HG02938 (cell line): Measurements from ENCODE around the gene THRB.

ENCODE experiments used
- ATAC-seq: cut with Tn5 transposase; IDR thresholded peaks from one replicate; pipeline ENCODE4 v1.9.1; 2021; ENCODE audit warnings: mild to moderate bottlenecking, moderate library complexity; ENCODE audit not compliant: unreplicated experiment

THRB gene

DNA sequence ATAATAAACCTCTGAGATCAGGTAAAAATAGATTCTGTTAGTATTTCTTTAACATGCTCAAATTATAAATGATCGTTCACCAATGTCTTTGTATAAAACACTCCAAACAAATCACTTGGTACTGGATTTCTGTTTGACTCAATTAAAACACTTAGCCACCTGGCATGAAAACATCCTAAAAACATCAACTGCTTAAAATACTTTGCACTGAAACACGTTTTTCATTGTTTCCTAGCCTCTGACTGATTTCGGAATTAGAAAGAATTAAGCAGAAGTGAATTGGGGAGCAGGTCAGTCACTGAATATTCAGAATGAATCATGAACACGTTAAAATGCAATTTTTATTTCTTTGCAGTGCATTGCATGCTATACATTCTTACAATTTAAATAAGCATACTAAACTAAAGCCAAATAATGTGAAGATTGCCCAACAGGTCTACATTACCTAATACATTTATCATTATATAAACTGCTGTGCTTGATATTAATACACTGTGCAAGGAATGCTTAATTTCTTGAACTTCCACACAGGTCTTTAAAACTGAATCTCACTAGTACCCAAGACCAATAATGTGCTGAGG, 1.6 kb downstream of the THRB start:
- no peak for ATAC-seq

DNA sequence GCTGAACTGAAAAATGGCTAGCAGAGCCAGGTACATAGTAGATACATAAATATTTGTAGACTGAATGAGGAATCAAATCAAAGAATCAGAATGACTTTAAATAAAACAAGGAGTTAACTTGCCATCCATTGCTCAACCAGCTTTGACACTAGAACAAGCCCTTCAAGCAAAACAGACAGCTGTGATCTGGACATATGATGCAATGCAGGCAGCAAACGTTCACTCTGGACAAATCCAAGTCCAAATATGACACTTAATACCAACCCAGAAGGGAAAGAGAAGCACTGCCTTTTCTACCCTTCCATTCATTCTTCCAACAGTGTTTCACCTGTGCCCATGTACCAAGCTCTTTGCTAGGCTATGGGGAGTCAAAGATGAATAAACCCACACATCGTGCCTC, 4.5 kb downstream of the THRB start:
- no peak for ATAC-seq

GRCh38 chr3:24487325-24488262, 7.1 kb downstream of the THRB start:
- no peak for ATAC-seq

GRCh38 chr3:24485511-24485910, 9.1 kb downstream of the THRB start:
- ATAC-seq: no peak

DNA sequence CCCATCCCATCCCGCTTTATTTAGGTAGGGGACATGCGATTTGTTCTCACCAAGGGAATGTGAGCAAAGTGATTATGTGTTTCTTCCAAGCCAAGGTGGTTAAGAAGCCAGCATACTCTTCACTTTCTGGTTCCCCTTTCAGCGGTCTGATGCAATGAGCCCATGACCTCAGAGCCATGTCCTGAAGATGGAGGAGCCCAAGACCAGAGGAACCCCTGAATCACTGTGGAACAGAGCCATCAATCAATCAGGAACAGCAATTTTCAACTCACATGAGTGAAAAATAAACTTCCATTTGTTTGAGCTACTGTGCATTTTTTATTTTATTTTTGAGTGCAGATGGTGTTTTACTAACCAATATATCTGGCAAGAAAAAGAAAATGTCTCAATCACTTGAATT, 10.8 kb downstream of the THRB start:
- ATAC-seq: no peak

DNA sequence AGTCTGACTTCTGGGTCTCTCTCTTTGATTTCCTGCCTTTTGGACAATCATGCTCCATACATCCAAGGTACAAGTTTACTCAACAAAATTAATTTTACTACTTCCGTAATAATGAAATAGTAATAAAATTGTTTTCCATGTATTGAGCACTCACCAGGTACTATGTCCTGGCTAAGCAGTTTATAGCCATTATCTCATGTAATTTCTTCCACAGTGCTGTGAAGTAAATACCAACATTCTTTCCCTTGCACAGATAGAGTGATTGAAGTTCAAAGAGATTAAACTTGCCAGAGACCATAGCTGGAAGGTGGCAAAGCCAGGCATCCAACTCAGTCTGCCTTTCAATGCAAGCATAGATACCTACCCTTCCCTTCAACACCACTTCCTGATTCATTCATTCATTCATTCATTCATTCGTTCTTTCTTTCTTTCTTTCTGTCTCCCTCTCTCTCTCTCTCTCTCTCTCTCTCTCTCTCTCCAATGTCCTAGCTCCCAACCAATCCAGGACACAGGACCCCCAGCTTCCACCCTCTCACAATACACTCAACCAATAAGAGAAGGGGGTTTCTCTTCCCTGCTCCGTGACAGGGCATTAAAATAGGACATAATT, 12.4 kb downstream of the THRB start:
- no peak for ATAC-seq

GRCh38 chr3:24481193-24481592, 13.5 kb downstream of the THRB start:
- ATAC-seq: no peak

DNA sequence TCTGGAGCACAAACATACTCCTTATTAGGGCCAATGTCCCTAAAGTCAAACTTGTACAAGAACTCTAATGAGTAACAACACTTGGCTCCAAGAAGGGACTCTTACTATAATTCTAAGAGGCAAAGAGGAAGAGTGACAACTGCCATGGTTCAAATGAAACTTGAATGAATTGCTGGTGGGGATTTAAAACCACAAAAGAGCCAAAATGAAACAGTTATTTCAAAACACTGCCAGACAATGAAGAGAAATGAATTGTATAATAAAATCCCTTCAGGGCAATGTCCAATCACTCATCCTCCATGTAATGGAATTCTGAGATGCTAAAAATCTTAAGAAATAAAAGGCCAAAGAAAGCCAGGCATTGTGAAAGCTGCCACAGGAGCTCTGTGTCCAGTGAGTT, 14.2 kb downstream of the THRB start:
- no peak for ATAC-seq

DNA sequence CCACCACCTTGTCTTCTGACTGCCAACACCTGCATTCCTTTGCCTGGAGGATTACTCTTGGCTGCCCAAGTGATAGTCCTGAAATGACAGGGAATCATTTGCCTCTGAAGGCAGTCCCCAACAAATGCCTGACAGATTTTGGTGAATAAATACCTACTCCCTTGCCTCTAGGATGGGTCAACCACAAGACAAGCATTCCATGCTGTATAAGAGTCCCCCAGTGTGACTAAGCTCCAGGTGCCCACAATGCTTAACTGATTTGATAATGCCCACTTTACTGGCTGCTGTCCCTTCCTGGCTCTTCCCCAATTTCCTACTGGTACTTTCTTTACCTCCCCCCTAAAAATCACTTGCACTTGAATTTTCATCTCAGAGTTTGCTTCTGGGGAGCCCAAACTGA, 14.8 kb downstream of the THRB start:
- no peak for ATAC-seq

- ATAC-seq: no peak
Measured at GRCh38 chr3:24476871-24477656, 17.6 kb downstream of the THRB start.

GRCh38 chr3:24475925-24476324, 18.7 kb downstream of the THRB start:
- ATAC-seq: no peak

DNA sequence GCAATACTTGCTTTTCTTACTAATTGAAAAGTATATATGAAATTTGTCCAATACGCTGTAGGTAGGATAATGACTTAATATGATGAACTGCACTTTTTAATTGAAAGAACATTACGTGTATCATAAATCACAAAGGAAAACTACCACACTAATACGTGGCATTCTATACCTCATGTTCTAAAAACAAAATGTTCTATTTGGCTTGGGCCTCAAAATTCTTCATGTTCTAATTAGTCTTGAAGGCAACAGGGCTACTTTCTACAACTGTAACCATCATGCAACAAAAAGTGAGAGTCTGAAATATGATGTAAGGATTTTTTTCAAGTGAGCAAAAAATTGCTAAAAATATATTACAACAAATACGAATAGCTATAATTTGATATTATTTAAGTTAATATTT, 19.8 kb downstream of the THRB start:
- no peak for ATAC-seq

- no peak for ATAC-seq
Measured at GRCh38 chr3:24472358-24472757, 22.3 kb downstream of the THRB start.

DNA sequence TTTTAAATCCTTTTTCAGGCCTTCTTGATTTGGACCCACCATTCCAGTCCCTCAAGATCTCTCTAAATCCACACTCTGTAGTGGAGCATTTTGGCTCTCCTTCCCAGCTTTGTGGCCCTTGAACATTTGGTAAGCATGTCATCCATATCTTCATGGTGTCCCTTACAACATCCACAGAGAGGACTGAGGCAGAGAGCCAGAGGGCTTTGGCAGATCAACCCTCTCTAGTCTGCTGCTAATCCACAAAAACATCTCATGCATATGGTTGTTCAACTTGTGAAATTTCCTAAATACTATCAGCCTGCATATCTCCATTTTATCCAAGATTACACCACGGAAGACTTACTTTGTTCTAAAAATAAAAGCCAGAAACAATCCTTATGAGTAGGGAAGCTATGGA, 23.2 kb downstream of the THRB start:
- ATAC-seq: no peak

DNA sequence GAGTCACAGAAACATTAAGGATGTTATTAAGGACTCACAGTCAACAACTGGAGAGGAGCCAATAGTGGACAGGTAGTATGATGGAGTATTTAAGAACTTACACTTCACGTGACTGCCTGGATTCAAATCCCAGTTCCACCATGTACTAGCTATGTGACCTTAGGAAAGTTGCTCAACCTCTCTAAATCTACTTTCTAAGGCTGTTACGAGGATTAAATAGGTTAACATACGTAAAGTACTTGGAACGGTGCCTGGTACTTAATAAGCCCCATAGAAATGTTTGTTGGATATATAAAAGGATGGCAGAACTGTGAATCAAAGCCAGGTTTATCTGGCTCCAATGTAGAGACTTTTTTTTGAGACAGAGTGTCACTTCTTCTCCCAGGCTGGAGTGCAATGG, 24.4 kb downstream of the THRB start:
- no peak for ATAC-seq

DNA sequence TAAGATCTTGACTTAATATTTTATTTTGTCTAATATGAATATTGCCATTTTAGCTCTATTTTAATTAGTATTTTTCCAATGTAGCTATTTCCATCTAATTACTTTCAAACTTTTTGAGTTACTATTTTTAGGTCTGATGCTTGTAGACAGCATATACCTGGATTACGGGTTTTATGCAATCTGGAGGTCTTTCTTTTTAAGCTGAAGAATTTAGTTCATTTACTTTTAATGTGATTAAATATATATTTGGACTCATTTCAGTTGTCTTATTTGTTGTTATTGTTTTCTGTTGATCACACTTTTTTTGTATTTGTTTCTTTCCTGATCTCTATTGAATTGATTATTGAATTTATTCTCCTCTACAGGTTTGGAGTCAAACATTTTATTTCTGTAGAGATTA, 30.3 kb downstream of the THRB start:
- no peak for ATAC-seq

- ATAC-seq: no peak
Measured at GRCh38 chr3:24462737-24463136, 31.9 kb downstream of the THRB start.

DNA sequence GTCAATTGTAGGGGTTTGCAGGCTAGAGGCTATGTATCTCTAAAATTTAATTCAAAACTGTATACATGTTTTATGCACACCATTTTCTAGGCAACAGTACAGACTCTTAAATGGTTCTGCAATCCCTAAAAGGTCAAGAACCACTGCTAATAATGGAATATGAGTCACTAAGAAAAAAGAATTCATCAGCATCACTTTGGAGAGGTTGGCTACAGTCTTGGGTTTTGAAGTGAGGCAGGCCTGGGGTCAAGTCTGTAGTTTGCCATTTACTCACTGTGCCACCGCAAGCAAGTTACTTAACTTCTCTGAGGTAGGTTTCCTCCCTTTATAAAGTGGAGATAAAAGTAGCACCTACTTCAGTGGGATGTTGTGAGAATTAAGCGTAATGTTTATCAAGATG, 33.7 kb downstream of the THRB start:
- no peak for ATAC-seq

DNA sequence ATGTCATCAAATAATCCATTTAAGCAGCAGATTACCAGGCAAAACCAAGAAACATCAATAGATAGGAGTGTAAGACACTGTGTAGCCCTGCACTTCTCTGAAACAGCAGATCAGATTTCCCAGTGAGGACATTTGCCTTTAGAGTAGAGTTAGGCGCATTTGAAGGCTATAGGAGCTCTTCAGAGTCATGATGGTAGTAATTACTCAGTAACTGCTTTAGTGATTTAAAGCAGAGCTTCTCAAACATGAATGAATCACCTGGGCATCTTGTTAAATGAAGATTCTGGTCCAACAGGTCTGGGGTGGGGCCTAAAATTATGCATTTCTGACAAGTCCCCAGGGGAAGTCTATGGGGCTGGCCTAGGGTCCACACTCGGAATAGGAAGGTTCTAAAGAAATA, 36.9 kb downstream of the THRB start:
- no peak for ATAC-seq

DNA sequence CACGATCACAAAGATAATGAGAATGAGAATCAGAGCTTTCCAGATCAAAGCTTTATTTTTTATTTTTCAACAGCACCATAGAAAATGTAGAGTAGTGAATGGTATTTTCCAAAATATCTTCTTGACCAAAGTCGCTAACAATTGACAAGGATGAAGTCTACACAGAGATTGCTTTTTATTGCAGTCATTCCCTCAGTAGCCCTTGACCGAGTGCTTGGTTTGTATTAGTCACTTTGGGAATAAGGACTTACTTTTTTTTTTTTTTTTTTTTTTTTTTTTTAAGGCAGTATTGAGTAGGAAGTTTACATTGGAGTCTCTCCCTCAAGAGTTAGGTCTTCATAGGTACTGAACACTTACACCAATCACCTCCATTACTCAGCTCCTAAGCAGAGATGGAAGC, 39.8 kb downstream of the THRB start:
- no peak for ATAC-seq

DNA sequence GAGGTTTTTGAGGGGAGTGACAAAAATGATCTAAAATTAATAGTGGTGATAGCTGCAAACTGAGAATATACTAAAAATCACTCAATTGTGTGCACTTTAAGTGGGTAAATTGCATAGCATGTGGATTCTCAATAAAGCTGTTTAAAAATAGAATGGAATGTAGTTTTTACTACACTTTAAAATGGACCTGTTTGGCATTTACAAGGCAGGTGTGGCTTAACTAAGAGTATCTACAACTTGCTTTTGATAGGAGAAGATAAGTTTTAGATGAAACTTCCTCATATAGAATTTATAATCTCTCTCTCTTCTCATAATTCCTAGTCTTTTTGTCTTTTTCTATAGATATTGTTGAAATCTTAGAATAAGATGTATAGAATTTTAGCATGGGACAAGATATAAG, 40.3 kb downstream of the THRB start:
- ATAC-seq: no peak
